ENCODE results near the gene RASL11B. TPM values are rescaled to one million over a fixed set of nuclear protein-coding genes. Genes with fewer than 3 reads are reported as not detected.

RASL11B gene
- total RNA-seq (7.5 TPM), polyA plus RNA-seq (ENCODE audit: insufficient read depth in 1 of 8, insufficient read length in 8 of 8, low replicate concordance in 1 of 8) (10 to 100 TPM in 7 of 8 donors, 1 to 10 TPM in 1; 8.6 to 15.2 (median 11.8) TPM)
- long read RNA-seq, donor 1, transcript RASL11B-201 (4 exons, 1,995 nt) = major isoform, 5 of 5 reads
- long read RNA-seq, donor 1, partial matches to known transcripts = 0 of 5 reads
- long read RNA-seq, donor 1, other reads (novel, unspliced or antisense) = 0 of 5 reads
- long read RNA-seq, donor 2, partial matches to known transcripts = 0 of 2 reads
- long read RNA-seq, donor 2, other reads (novel, unspliced or antisense) = 0 of 2 reads
- long read RNA-seq, donor 3, transcript RASL11B-201 (4 exons, 1,995 nt) = major isoform, 12 of 12 reads
- long read RNA-seq, donor 3, partial matches to known transcripts = 0 of 12 reads
- long read RNA-seq, donor 3, other reads (novel, unspliced or antisense) = 0 of 12 reads
- long read RNA-seq, donor 4, partial matches to known transcripts = 0 of 2 reads
- long read RNA-seq, donor 4, other reads (novel, unspliced or antisense) = 0 of 2 reads
- long read RNA-seq, donor 5, transcript RASL11B-201 (4 exons, 1,995 nt) = major isoform, 12 of 24 reads
- long read RNA-seq, donor 5, partial matches to known transcripts = 12 of 24 reads
- long read RNA-seq, donor 5, other reads (novel, unspliced or antisense) = 0 of 24 reads
- long read RNA-seq, donor 6, transcript RASL11B-201 (4 exons, 1,995 nt) = major isoform, 13 of 25 reads
- long read RNA-seq, donor 6, partial matches to known transcripts = 11 of 25 reads
- long read RNA-seq, donor 6, other reads (novel, unspliced or antisense) = 0 of 25 reads
- long read RNA-seq, donor 7, transcript RASL11B-201 (4 exons, 1,995 nt) = major isoform, 6 of 6 reads
- long read RNA-seq, donor 7, partial matches to known transcripts = 0 of 6 reads
- long read RNA-seq, donor 7, other reads (novel, unspliced or antisense) = 0 of 6 reads
- long read RNA-seq, donor 8, partial matches to known transcripts = 0 of 2 reads
- long read RNA-seq, donor 8, other reads (novel, unspliced or antisense) = 0 of 2 reads
- long read RNA-seq, donor 9, partial matches to known transcripts = 0 of 4 reads
- long read RNA-seq, donor 9, other reads (novel, unspliced or antisense) = 0 of 4 reads
- long read RNA-seq, donor 10, partial matches to known transcripts = 0 of 4 reads
- long read RNA-seq, donor 10, other reads (novel, unspliced or antisense) = 0 of 4 reads
- long read RNA-seq, donor 11, transcript RASL11B-201 (4 exons, 1,995 nt) = major isoform, 9 of 9 reads
- long read RNA-seq, donor 11, partial matches to known transcripts = 0 of 9 reads
- long read RNA-seq, donor 11, other reads (novel, unspliced or antisense) = 0 of 9 reads

DNA sequence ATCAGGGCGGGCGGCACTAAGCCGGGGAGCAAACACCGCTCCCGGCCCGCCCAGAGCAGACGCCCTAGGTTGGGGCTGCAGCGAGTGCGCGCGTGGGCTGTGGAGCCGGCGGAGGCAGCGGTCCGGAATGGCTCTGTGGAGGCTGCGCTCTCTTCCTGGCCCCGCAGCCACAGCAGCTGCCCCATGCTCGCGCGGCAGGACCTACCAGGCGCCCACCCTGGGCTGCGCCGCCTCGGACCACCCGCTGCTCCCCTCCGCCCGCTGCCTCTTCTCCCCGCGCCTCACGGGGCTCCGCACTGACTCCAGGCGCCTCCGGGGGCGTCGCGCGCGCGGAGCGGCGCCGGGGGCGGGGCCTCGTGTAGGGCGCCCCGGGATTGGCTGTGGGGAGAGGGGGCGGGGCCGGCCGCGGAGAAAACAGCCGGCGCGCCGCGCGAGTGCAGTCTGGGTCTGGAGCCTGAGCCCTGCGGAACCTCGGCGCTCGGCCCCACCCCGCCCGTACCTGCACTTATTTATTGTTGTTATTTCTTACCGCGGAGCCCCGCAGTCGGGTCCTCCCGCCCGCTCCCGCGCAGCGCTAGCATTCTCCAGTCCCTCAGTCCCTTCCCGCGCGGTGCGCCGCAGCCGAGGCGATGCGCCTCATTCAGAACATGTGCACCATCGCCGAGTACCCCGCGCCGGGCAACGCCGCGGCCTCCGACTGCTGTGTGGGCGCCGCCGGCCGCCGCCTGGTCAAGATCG is at the start of gene RASL11B:
Gene RASL11B (plus strand): TSS at position 439 of the 738 bp plus-strand sequence. CDS start 191 bp downstream, at position 630.
- Histone ChIP-seq H3K36me3 (ENCODE audit: control insufficient read depth, insufficient read depth, low read length) (peaks cover 12% of the 10 kb centered on the region), H3K4me3 (ENCODE audit: low read length) (peak within 1 kb of the TSS; percentile 61), H3K4me1 (ENCODE audit: control insufficient read depth, insufficient read depth, low read length) (peaks cover 35% of the 10 kb centered on the region), H3K9me3 (replicated peaks; ENCODE audit: control insufficient read depth, low read depth, low read length) (peaks cover 5% of the 10 kb centered on the region), H3K27me3 (ENCODE audit: control insufficient read depth, insufficient read depth, low read length) (peaks cover 17% of the 10 kb centered on the region), H3K27ac (ENCODE audit: low read length) (peak within 1 kb of the TSS; percentile 1)
- under 1% methylated on average over 94 of the region's 94 CpGs for WGBS (ENCODE audit: insufficient coverage)
- peak; percentile 92 for DNase-seq

GRCh38 chr4:52813546-52813945 is 48.6 kb upstream of the RASL11B start:
- H3K9me3 ChIP-seq (replicated peaks; ENCODE audit: control insufficient read depth, low read depth, low read length) = no peaks in the 10 kb centered on the region
- H3K36me3 ChIP-seq (ENCODE audit: control insufficient read depth, insufficient read depth, low read length) = no peaks in the 10 kb centered on the region
- 100% methylated on average over 3 of the region's 4 CpGs for WGBS (ENCODE audit: insufficient coverage)
- no peaks in the 10 kb centered on the region for H3K27me3 ChIP-seq (ENCODE audit: control insufficient read depth, insufficient read depth, low read length)
- H3K4me1 ChIP-seq (ENCODE audit: control insufficient read depth, insufficient read depth, low read length) = no peaks in the 10 kb centered on the region
- H3K27ac ChIP-seq (ENCODE audit: low read length) = no peak overlapping the region
- DNase-seq = peak; percentile 48
- H3K4me3 ChIP-seq (ENCODE audit: low read length) = no peak overlapping the region

DNA sequence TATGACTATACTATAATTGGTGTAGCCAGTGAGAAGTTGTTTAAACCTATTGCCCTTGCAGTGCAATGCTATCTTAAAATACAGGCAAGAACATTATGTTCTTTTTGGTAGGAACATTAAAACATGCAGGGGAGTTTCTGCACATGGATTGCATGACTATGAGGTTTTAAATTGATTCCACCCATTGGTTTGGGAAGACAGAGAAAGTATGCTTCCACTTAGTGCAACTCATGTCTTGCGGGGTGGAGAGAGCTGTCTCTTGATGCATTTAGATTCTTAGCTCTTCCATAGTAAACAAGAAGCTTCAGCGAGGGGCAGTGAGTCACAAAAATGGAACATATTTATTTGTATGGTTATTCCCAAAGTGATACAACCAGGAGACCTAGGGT is 39.5 kb upstream of the RASL11B start:
- H3K4me3 ChIP-seq (ENCODE audit: low read length) = no peak overlapping the region
- H3K27me3 ChIP-seq (ENCODE audit: control insufficient read depth, insufficient read depth, low read length) = no peaks in the 10 kb centered on the region
- DNase-seq = no peak
- H3K27ac ChIP-seq (ENCODE audit: low read length) = no peak overlapping the region
- H3K9me3 ChIP-seq (replicated peaks; ENCODE audit: control insufficient read depth, low read depth, low read length) = no peaks in the 10 kb centered on the region
- no peaks in the 10 kb centered on the region for H3K36me3 ChIP-seq (ENCODE audit: control insufficient read depth, insufficient read depth, low read length)
- H3K4me1 ChIP-seq (ENCODE audit: control insufficient read depth, insufficient read depth, low read length) = peaks cover 27% of the 10 kb centered on the region
- no CpG with 5 or more reads among the region's 2 CpGs for WGBS (ENCODE audit: insufficient coverage)

- no peak for DNase-seq
- Histone ChIP-seq H3K36me3 (ENCODE audit: control insufficient read depth, insufficient read depth, low read length) (no peaks in the 10 kb centered on the region), H3K27me3 (ENCODE audit: control insufficient read depth, insufficient read depth, low read length) (no peaks in the 10 kb centered on the region), H3K27ac (ENCODE audit: low read length) (no peak overlapping the region), H3K4me3 (ENCODE audit: low read length) (no peak overlapping the region), H3K4me1 (ENCODE audit: control insufficient read depth, insufficient read depth, low read length) (peaks cover 27% of the 10 kb centered on the region), H3K9me3 (replicated peaks; ENCODE audit: control insufficient read depth, low read depth, low read length) (no peaks in the 10 kb centered on the region)
- WGBS (ENCODE audit: insufficient coverage) = 69% methylated on average over 2 of the region's 5 CpGs
These were observed 39.0 kb upstream of the RASL11B start for GRCh38 chr4:52822972-52823701.

- no peak overlapping the region for H3K4me3 ChIP-seq (ENCODE audit: low read length)
- no peaks in the 10 kb centered on the region for H3K27me3 ChIP-seq (ENCODE audit: control insufficient read depth, insufficient read depth, low read length)
- H3K36me3 ChIP-seq (ENCODE audit: control insufficient read depth, insufficient read depth, low read length) = no peaks in the 10 kb centered on the region
- peaks cover 27% of the 10 kb centered on the region for H3K4me1 ChIP-seq (ENCODE audit: control insufficient read depth, insufficient read depth, low read length)
- no peaks in the 10 kb centered on the region for H3K9me3 ChIP-seq (replicated peaks; ENCODE audit: control insufficient read depth, low read depth, low read length)
- H3K27ac ChIP-seq (ENCODE audit: low read length) = no peak overlapping the region
- WGBS (ENCODE audit: insufficient coverage) = 80% methylated on average over 1 of the region's 1 CpG
- no peak for DNase-seq
These were observed 38.4 kb upstream of the RASL11B start for GRCh38 chr4:52823702-52824092.

DNA sequence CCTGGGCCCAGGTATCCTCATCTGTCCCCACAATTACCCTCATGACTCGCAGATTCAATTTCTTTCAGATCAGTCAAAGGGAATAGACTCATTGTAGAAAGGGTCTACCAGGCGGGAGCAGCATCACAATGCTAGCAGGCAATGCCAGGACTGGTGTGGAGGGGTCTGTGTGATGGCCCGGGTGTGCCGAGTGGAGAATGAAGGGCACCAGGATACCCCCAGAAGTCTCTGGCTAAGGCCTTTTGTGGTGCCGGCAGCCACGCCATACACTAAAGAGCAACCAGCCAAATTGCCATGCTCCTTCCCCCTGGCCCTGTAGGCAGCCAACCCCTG is 37.9 kb upstream of the RASL11B start:
- H3K4me3 ChIP-seq (ENCODE audit: low read length) = no peak overlapping the region
- no peaks in the 10 kb centered on the region for H3K9me3 ChIP-seq (replicated peaks; ENCODE audit: control insufficient read depth, low read depth, low read length)
- WGBS (ENCODE audit: insufficient coverage) = 85% methylated on average over 2 of the region's 6 CpGs
- DNase-seq = no peak
- H3K27me3 ChIP-seq (ENCODE audit: control insufficient read depth, insufficient read depth, low read length) = no peaks in the 10 kb centered on the region
- H3K36me3 ChIP-seq (ENCODE audit: control insufficient read depth, insufficient read depth, low read length) = no peaks in the 10 kb centered on the region
- peak overlapping the region; percentile 67 for H3K27ac ChIP-seq (ENCODE audit: low read length)
- H3K4me1 ChIP-seq (ENCODE audit: control insufficient read depth, insufficient read depth, low read length) = peaks cover 27% of the 10 kb centered on the region

DNA sequence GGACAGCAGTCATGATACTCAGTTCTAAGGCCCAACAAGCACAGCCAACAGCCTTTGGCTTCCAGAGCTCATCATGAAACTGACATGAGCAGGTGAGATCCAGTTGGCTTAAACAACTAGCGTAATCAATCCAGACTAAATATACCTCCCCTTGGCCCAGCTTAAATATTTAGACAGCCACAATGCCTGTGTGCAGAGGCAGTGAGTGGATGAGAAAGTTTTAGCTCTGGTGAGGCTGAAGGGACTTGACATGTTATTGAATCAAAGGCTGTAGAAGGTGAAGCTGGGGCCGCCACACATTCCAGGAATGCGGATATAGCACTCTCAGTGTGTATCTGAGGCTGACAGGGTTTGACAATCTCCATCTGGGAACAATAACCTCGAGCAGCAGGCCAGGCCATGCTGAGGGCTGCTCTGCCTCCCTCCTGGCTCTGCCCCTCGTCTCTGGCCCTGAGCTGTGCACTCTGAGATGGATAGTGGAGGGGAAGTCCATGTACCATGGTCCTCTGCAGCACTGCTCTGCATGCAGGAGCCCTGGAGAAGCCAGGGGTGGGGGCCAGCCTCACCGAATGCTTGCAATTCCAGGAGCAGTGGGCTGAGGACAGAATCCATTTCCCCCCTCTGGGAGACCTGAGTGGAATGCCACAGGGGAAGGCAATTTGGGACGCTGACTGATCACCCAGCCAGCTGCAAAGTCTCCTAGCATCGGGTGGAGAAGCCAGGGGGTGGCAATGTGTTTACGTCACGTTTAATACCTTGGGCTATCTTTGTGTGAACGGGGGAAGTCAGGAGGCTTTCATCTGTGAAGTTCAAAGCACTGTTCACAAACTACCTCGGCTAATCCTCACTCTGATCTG is 37.3 kb upstream of the RASL11B start:
- Histone ChIP-seq H3K9me3 (replicated peaks; ENCODE audit: control insufficient read depth, low read depth, low read length) (no peaks in the 10 kb centered on the region), H3K4me1 (ENCODE audit: control insufficient read depth, insufficient read depth, low read length) (peaks cover 27% of the 10 kb centered on the region), H3K27ac (ENCODE audit: low read length) (peak overlapping the region; percentile 67), H3K36me3 (ENCODE audit: control insufficient read depth, insufficient read depth, low read length) (no peaks in the 10 kb centered on the region), H3K27me3 (ENCODE audit: control insufficient read depth, insufficient read depth, low read length) (no peaks in the 10 kb centered on the region), H3K4me3 (ENCODE audit: low read length) (no peak overlapping the region)
- peak; percentile 86 for DNase-seq
- WGBS (ENCODE audit: insufficient coverage) = 23% methylated on average over 5 of the region's 12 CpGs

GRCh38 chr4:52825460-52826090 is 36.5 kb upstream of the RASL11B start:
- WGBS (ENCODE audit: insufficient coverage) = no CpG with 5 or more reads among the region's 3 CpGs
- H3K4me1 ChIP-seq (ENCODE audit: control insufficient read depth, insufficient read depth, low read length) = peaks cover 27% of the 10 kb centered on the region
- no peaks in the 10 kb centered on the region for H3K9me3 ChIP-seq (replicated peaks; ENCODE audit: control insufficient read depth, low read depth, low read length)
- H3K27ac ChIP-seq (ENCODE audit: low read length) = peak overlapping the region; percentile 67
- H3K4me3 ChIP-seq (ENCODE audit: low read length) = no peak overlapping the region
- H3K27me3 ChIP-seq (ENCODE audit: control insufficient read depth, insufficient read depth, low read length) = no peaks in the 10 kb centered on the region
- no peaks in the 10 kb centered on the region for H3K36me3 ChIP-seq (ENCODE audit: control insufficient read depth, insufficient read depth, low read length)
- no peak for DNase-seq

Data from muscle of leg (tissue), 16 donors.